HG03442 (cell line): ENCODE results near the gene HAND1.

Experiments used
- ATAC-seq: cut with Tn5 transposase; IDR thresholded peaks from one replicate; pipeline ENCODE4 v1.9.1; 2021; ENCODE audit warnings: mild to moderate bottlenecking, moderate library complexity; ENCODE audit not compliant: unreplicated experiment

Gene HAND1

DNA sequence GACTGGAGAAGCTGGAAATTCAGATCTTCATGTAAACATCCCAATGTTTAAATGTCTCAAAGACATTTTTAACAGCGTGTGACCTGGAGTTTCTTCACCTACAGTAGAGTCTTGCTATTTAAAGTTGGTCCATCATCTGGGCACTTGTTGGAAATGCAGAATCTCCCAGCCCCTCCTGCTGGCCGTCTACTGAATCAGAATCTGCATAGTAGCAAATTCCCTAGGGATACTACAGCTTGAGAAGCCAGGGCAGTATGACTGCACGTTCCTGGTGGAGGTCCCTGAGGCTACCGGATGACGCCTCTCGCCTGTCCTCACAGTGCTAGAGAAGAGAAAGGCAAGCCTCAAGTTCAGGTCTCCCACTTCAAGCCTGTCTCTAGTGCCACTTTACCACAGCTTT lies 16.5 kb downstream of the HAND1 start:
- ATAC-seq, result no peak

DNA sequence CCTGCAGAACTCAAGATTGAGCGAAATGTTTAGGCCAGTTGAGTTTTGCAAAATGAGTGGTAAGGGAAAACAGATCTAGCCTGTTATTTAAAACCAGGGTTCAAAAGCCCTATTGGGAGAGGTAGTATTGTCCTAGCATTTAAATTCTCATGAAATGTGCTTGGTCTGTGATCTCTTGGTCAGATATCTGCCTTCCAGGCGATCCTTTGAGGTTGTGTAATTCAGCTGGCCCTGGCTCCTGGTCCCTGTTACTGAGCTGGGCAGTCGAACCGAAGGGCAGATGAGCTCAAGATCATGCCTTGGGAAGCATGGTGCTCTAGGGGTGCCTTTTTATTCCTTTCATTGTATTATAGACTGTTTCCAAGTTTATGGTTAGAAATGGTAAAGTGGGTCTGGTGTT lies 17.9 kb downstream of the HAND1 start:
- ATAC-seq, result no peak

DNA sequence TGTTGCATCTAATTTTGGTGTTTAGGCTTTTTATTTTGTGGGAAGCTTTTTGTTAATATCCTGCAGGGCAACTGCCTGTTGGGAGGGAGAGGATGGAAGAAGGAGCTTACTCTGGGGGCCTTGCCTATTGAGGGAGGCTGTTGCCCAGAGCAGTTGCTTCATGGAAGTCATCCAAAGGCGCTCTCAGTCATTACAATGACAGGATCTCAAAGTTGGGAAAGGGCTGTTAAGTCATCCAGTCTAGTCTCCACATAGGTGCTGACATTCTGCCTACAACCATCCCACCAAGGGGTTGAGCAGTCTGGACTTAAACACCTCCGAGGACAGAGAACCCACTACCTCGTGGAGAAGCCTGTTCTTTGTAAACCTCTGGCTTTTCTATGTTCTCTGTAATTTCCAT lies 19.0 kb downstream of the HAND1 start:
- no peak for ATAC-seq

DNA sequence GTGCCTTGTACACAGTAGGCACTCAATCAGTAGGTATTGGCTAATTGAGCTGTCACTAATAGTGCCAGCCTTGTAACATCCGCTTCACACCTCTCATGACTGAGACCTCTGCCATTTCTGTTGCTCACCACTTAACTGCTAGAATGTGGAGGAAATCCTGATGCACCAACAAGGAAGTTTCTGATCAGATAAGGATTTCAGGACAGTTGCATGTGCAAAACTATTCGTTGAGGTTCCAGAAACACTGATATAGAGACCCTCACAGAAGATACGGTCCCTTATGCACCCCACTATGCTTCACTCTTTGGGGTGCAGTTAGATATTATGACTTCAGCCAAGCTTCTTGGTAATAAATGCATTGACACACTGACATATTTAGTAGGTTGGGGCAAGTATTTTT lies 21.5 kb downstream of the HAND1 start:
- no peak for ATAC-seq

DNA sequence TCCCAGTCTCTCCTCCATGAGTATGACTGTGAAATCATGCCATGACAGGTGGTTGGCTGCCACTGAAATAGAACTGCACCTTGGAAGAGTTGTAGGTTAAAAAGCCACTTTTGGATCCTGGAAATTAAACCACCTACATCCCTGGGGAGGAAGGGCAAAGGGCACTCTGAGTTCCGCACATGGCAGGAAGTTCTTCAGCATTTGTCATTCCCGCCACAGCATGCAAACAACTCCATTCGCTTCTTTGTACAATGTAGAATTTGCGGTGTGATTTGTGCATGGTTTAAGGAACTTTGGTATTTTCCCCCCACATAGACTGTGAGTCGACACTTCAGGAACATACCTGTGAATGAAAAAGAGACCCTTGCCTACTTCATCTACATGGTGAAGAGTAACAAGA lies 22.4 kb downstream of the HAND1 start:
- no peak for ATAC-seq

DNA sequence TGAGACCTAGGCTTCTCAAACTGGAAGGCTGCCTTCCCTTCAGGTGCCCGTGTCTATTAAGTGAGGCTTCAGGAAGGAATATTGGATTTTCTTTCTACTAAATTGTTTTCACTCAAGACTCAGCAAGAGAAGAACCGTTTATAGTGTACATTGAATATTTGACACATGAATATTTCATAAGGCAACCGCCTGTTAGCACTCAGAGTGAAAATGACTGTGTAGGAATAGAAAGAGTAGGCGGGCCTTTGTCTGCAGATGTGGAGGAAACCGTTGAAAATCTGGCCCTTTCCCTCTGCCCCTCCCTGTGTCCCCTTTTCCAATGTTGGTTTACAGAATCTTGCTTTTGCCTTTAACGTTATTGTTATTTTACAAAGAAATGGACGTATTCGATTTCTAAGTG lies 26.1 kb downstream of the HAND1 start:
- no peak for ATAC-seq

DNA sequence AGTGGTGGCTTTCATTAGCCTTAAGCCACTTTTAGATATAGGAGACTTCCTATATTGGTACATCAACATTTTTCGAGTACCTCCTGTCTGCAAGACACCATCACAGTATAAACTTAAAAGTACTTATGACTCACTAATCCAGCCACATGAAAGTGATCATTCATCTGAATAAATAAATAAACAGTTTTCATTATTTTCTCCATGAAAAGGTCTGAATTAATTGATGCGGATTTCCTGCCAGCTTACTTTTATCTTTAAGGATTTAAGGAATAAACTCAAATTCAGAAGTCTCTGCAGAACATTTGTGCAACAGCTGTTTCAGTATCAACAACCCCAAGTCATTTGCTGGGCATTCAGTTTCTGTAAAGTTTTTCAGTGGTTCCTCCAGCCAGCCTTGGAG lies 28.2 kb downstream of the HAND1 start:
- no peak for ATAC-seq

DNA sequence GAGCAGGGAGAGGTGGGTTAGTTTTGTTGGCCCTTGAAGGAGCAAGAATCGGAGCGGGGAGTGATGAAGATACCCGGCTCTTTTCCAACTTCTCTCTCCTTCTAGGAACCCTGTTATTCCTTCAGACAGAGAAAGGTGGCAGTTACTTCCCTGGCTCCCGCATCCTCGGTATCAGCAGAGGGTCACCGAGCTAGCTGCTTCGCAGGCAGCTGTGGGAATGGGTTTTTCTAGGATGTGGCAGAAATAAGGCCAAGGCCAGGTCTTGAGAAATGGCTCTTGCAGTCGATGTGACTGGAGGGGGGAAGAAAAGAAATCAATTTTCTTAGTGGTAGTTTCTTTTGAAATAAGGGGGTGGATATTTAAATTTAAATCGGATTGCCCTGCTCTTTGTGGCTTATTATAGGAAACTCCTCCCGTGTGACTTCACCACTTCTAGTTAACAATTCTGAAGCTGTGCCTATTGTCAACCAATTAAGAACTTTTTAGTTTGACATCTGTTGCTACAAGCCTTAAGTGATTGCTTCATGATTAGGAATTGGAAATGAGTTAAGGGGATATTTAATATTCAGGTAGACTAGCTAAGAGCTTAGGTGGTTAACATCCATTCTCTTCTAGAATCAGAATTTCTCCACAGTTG lies 30.8 kb downstream of the HAND1 start:
- no peak for ATAC-seq

DNA sequence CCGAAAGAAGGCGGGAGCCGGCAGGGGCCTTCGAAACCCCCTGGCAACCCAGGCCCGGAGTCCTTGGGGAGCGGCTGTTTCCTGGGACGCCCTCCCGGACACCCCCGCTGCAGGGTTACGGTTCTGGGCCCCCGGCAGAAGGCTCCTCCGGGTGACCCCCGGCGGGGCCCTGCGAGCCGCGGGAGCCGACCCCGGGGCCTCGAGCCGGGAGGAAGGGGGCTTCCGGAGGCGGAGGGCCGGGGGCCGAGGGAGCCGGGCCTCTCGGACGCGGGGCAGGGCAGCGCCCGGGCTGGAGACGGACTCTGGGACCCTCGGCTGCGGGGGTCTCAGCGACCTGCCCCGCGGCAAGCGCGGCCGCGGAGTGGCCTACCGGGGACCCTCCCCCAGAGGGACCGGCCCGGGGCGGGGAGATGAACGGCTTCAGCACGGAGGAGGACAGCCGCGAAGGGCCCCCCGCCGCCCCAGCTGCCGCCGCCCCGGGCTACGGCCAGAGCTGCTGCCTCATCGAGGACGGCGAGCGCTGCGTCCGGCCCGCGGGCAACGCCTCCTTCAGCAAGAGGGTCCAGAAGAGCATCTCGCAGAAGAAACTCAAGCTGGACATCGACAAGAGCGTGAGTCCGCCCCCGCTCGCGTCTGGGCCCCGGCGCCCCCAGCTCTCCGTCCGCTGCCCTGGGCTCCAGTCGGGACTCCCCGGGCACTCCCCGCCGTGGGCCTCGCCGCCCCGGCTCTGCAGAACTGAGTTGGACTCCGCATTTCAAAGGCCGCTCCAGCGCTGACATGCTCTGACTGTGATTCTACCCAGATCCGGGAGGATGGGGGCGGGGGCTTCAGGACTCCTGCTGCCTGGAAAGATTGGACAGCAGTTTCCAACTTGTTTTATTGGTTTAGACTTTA lies 31.6 kb downstream of the HAND1 start:
- peak; percentile 11 for ATAC-seq

DNA sequence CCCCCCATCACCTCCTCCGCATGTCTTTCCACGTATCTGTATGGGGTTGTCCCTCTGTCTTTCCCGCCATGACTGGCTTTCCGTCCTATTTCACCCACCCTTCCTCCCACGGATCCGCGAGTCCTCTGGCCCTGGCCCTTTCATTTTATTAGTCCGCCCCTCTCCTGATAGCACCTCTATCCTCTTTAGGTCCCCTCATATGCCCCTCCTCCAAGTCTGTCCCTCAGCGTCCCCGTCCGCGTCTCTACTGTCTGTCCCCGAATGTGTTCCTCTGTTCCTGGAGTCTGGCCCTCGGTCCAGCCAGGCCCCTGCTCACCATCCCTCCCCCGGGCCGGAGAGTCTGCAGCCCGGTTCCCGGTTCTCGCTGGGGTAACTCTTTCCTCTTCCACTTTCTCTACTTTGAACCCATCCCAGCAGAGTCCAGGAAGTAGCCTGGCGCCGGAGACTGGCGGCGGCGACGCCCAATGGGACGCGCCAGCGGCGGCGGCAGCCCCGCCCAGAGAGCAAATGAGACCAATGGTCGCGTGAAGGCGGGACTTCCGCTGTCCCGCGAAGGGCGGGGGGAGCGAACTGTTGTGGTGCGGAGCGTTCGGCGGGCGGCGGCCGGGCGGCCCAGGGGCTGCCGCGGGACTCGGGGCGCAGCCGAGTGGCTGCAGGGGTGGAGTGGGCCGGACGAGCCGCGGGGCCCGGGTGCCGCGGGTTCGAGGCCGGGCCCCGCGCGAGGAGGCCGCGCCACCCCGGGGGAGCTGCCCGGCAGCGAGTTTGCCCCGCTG lies 32.4 kb downstream of the HAND1 start, which contains the start of gene SAP30L:
Gene SAP30L (plus strand): TSS at position 576 of the 773 bp plus-strand sequence. CDS start 608 bp downstream, outside the sequence.
- peak; percentile 93 for ATAC-seq

DNA sequence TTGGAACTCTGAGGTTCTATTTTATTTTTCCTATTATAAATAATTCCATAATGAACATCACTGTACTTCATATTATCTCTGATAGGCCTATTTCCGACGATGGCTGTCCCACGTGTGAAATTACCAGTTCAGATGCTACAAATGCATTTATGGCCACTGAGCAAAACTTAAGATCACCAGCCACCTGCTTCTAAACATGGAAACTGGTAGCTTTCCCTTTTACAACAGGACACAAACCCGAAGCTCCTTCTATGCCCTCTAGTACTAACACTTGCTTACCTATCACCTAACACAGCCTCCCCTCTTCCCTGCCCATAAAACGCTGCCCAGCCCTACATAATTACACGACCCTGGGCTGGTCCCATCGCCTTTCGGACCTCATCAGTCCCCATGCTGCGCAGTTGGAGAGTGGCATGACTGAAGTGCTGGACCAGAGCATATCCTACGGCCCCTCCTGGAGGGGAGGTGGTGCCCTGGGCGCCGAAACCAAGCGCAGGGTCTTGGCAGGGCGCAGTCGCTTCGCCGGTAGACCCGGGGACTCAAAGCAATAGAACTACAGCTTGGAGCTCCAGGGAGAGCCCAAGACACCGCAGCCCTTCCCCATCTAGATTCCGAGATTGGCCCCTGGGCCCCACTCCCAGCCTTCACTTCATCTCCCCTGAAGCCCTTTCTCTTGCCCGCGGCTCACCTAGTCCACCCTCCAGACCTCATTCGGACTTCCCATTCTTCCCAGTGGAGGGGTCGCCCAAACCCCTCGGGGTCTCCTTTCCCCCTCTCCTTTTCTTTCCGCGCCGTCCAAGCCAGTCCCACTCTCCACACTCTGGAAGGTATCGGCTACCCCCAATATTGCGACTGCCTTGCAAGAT lies 33.2 kb downstream of the HAND1 start:
- no peak for ATAC-seq

DNA sequence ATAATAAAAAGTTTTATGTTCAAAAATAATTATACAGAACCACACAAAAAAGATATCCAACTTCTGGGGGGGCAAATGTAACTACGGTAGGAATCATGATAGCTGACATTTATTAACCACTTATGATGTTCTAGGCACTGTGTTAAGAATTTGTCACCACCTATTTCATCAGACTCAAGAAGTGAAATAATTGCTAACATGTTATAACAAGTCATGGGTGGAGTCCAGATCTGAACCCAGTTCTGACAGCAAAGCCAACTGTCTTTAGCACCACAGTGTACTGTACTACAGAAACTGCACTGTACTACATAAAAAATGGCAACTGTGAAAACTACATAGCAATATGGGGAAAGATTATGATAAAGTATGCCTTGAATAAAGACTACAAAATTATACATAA lies 35.2 kb downstream of the HAND1 start:
- ATAC-seq, result no peak

DNA sequence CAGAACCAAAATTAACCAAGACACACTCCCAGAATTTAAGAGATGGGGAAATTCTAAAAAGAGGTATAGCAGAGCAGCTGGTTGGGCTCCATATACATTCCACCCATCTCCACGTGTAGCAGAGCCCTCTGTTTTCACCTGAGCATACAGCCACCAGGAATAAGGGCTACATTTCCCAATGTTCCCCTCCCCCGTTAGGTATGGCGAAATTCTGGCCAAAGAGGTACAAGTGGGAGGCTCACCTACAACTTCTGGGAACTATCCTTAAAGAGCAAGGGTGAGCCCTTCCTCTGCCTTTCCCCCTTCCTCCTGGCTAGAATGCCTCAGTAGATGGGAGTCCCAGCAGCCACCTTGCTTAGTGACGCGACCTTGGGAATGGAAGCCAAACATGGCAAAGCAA lies 37.5 kb downstream of the HAND1 start:
- no peak for ATAC-seq

DNA sequence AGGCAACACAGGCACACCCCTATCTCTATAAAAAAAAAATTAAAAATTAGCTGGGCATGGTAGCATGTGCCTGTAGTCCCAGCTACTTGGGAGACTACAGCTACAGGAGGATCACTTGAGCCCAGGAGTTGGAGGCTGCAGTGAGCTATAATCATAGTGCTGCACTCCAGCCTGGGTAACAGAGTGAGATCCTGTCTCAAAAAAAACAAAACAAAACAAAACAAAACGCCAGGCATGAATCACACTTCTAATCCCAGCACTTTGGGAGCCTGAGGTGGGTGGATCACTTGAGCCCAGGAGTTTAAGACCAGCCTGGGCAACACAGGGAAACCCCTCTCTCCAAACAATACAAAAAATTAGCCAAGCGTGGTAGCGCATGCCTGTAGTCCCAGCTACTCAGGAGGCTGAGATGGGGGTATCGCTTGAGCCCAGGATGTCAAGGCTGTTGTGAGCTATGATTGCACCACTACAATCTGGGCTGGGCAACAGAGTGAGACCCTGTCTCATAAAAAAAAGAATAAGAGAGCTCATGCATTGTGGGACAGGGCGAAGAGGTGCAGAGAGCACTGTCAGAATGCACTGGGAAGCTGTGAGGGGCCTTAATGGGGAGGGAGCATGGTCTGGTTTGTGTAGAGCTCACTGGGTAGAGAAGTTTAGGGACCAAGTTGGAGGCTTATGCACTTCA lies 40.6 kb downstream of the HAND1 start:
- ATAC-seq, result no peak

DNA sequence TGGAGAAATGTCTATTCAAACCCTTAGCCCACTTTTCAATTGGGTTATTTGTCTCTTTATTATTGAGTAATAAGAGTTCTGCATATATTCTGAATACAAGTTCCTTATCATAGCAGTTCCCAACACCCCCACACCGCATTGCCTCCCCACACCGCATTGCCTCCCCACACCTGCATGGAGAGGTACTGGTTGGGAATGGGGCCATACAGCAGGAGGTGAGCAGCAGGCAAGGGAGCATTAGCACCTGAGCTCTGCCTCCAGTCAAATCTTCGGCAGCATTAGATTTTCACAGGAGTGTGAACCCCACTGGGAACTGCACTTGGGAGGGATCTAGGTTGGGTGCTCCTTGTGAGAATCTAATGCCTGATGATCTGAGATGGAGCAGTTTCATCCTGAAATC lies 42.8 kb downstream of the HAND1 start:
- ATAC-seq, result no peak

DNA sequence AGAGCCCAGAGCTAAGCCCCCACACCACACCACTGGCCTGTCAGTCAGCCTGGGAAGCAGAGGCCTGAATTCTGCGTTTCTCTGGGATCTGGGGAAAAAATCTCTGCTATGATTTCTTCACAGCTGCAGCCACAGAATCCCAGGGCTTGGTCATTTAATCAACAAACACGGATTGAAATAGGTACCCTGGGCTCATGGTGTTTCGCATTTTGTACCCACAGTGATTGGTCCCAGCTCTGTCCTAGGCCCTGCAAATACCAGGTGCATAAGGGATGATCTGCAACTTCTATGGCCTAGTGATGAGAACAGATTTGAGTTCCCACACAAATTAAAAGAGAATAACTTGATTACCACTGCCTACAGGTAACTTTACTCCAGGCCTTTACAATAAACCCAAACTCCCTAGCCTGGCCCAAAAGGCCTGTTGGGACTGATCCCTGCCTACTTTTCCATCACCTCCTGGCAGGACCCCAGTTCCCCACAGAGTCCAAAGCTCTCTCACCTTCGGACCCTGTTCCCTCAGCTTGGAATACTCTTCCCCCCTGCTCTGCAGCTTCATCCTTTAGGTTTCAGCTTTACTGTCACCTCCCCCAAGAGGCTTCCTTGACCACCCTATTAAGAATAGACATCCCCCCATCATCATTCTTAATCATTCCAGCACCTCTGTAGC lies 46.9 kb downstream of the HAND1 start:
- ATAC-seq, result no peak

DNA sequence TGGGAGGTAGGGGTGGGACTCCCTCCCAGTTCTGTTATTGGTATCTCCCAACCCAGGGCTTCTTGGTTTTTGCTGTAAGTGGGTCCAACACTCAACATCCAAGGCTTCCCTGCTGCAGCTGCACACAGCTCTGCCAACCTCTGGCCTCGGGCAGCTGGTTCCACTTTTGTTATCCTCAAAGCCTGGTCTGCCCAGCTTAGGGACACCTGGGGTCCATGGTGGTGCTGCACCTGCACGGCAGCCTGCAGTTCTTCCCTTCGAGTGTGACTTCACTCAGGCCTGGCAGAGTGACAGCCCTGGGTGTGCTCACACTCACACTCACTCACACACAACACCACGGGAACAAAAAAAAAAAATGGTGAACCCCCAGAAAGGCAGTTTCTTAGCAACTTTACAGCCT lies 47.6 kb downstream of the HAND1 start:
- no peak for ATAC-seq

DNA sequence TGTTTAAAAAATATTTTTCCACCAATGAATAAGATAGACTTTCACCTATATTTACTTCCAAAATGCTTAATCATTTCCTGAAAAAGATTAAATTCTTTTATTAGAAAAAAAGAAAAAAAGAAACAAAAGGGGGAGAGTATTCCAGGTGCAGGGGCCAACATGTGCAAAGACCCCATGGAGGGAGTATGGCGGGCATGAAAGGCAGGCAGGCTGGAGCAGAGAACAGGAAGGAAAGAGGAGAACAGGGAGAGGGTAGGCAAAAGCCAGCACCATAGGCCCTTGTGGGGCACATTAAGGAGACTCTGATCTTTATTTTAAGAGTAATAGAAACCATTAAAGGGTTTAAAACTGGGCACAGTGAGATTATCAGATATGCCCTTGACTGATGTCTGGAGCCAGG lies 48.7 kb downstream of the HAND1 start:
- ATAC-seq, result no peak

DNA sequence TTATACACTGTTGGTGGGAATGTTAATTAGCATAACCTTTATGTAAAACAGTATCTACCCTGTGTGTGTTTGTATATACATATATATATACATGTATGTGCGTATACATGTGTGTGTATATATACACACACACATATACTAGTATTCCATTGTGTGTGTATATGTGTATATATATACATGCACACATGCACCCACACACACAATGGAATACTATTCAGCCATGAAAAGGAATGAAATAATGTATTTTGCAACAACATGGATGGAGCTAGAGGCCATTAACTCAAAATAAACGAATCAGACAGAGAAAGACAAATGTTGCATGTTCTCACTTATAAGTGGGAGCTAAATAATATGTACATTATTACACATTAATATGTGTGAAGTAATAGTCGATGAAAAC lies 49.8 kb downstream of the HAND1 start:
- no peak for ATAC-seq
